HG03025 (cell line): ENCODE results near the gene CORO1A.
"Not testable (repeated sequence)": the region's sequence is repeated elsewhere in the genome, so short reads cannot be mapped to it uniquely, and the experiment has no call there.

Source experiments
- ATAC-seq: cut with Tn5 transposase; IDR thresholded peaks from one replicate; pipeline ENCODE4 v1.9.1; 2021; ENCODE audit warnings: mild to moderate bottlenecking, moderate library complexity; ENCODE audit not compliant: unreplicated experiment, low FRiP score

The CORO1A gene

GRCh38 chr16:30169416-30169815 lies 14.0 kb upstream of the CORO1A start:
- not testable (repeated sequence) for ATAC-seq

- ATAC-seq, result not testable (repeated sequence)
Measured at GRCh38 chr16:30170145-30170544, 13.3 kb upstream of the CORO1A start.

DNA sequence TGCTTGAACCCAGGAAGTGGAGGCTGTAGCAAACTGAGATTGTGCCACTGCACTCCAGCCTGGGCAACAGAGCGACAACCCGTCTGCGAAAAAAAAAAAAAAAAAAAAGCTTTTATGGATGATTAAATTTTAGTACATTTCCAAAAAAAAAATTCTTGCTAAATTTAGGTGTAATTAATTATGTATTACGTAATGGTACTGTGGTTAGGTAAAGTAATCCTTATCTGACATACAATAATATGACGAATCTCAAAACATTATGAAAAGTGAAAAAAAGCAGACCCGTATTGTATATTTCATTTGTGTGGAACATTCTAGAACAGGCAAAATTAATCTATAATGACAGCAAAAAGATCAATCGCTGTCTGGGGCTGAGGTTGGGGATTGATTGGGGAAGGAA lies 10.3 kb upstream of the CORO1A start:
- no peak for ATAC-seq

GRCh38 chr16:30176876-30177275 lies 6.5 kb upstream of the CORO1A start:
- ATAC-seq, result not testable (repeated sequence)

DNA sequence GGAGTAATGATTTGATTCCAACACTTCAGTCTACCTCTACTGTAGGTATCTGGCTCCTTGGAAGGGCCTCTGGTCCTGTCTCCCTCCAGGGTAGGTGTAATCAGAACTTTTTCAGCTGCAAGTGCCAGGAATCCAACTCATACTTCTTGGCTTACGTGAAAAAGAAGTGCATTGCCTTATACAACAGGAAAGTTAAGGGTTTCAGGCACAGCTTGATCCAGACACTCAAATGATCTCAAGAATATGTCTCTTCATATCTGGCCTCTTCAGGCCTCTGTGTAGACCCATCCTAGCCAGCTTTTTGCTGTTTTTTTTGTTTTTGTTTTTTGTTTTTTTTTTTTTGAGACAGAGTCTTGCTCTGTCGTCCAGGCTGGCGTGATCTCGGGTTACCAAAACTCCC lies 4.2 kb upstream of the CORO1A start:
- ATAC-seq, result no peak

GRCh38 chr16:30179931-30180330 lies 3.5 kb upstream of the CORO1A start:
- no peak for ATAC-seq

DNA sequence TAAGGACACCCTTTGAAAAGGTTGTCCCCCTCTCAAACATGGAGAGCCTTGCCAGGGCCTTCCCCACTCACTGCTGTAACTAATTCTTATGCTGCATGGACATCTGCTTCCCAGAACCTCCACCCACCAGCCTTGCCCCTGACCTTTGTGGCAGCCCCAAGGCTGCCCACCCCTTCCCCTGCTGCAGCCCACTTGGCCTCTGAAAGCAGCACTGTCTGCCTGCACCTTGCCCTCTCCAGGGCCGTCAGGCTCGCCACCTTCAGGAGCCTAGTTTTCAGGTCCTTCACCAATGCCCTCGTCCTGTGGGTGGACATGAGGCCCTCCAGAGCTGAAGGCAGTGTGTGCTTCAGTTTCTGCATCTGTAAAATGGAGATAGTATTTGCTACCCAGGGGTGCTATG lies 2.7 kb upstream of the CORO1A start:
- no peak for ATAC-seq

GRCh38 chr16:30184096-30184890 lies 891 bp downstream of the CORO1A start:
- ATAC-seq, result peak; percentile 31

- ATAC-seq, result no peak
Measured at GRCh38 chr16:30184891-30185682, 1.7 kb downstream of the CORO1A start.

DNA sequence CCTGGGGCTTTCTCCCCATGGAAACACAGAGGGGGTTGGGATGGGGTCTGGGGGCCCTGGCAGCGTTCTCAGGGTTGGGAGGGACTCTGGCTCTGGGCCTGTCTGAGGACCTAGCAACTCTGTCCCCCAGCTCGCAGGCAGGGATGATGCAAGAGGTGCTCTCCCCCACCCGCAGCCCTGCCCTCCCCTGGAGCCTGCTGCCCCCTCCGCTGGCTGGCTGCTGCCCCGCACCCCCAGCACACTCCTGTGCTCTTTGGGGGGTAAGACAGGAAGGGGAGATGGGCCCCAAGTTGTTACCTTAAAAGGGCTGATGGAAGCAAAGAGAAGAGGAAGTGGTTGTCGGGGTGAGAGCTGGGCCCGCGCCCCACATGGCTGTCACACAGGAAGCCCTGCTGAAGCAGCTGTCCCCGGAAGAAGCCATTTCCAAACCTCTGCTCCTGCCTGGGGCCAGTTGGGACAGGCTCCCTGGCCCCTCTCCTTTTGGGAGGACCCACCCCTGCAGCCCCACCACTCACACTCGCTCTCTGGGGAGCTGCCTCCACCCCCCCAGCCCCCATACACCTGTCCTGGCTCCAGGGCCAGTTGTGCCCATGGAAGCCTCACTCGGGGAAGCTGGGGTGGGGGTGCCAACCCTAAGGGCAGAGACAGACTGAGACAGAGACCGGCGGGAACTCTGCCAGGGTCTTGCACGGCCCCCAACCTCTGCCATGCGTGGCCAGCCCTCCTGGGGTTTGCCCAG lies 2.5 kb downstream of the CORO1A start:
- no peak for ATAC-seq

DNA sequence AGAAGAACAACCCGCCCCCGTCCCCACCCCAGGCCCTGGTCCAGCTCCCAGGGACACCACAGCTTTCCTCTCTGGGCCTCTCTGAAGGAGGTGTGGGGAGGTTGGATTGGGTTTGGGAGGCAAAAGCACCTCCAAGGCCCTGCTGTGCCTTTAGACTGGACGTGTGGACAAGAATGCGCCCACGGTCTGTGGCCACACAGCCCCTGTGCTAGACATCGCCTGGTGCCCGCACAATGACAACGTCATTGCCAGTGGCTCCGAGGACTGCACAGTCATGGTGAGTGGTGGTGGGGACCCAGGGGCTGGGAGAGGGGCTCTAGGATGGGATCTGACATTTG lies 3.0 kb downstream of the CORO1A start:
- ATAC-seq, result no peak

DNA sequence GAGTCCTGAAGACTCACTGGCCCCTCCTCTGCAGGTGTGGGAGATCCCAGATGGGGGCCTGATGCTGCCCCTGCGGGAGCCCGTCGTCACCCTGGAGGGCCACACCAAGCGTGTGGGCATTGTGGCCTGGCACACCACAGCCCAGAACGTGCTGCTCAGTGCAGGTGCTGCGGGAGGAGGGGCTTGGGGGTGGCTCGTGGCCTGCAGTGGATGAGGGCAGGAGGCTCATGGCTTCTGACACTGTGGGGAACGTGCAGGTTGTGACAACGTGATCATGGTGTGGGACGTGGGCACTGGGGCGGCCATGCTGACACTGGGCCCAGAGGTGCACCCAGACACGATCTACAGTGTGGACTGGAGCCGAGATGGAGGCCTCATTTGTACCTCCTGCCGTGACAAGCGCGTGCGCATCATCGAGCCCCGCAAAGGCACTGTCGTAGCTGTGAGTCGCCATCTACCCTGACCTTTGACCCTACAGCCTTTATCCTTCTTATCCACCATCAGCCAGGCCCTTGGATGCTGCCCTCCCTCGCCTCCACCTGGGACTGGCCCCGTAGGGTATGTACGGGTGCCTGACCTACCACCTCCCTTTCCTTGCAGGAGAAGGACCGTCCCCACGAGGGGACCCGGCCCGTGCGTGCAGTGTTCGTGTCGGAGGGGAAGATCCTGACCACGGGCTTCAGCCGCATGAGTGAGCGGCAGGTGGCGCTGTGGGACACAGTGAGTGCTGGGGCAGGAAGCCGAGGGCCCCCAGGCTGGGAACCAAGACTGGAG lies 3.6 kb downstream of the CORO1A start:
- ATAC-seq, result no peak

GRCh38 chr16:30187556-30187865 lies 4.1 kb downstream of the CORO1A start:
- ATAC-seq, result no peak

- no peak for ATAC-seq
Measured at GRCh38 chr16:30187971-30188561, 4.7 kb downstream of the CORO1A start.

GRCh38 chr16:30191158-30191557 lies 7.8 kb downstream of the CORO1A start:
- ATAC-seq, result not testable (repeated sequence)

GRCh38 chr16:30193098-30193497 lies 9.7 kb downstream of the CORO1A start:
- peak; percentile 16 for ATAC-seq

DNA sequence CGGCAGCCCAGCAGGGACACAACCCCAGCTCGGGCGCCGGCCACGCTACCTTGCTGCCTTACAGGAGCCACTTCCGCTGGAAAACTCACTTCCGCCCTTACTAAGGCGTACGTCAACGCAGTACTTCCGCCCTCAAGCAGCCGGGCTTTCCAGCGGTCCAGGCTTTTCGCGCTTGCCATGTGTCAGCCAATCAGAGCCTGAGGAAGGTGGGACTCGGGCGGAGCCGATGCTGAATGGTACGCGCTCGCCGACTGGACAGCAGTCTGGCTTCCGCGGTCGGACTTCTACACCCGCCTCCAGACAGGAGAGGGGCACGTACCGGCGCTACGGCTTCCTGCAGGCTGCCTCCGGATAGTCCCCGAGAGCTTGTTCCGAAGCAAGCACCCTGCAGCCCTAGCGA lies 10.2 kb downstream of the CORO1A start, which contains the start of the genes BOLA2B and SLX1A:
Gene BOLA2B, minus strand, starts transcription at position 52 of the 400 bp plus-strand sequence. CDS start 71 bp downstream, outside the sequence.
Gene SLX1A, plus strand, starts transcription at position 261 of the 400 bp plus-strand sequence. CDS start 210 bp downstream, outside the sequence.
- ATAC-seq, result peak; percentile 84

DNA sequence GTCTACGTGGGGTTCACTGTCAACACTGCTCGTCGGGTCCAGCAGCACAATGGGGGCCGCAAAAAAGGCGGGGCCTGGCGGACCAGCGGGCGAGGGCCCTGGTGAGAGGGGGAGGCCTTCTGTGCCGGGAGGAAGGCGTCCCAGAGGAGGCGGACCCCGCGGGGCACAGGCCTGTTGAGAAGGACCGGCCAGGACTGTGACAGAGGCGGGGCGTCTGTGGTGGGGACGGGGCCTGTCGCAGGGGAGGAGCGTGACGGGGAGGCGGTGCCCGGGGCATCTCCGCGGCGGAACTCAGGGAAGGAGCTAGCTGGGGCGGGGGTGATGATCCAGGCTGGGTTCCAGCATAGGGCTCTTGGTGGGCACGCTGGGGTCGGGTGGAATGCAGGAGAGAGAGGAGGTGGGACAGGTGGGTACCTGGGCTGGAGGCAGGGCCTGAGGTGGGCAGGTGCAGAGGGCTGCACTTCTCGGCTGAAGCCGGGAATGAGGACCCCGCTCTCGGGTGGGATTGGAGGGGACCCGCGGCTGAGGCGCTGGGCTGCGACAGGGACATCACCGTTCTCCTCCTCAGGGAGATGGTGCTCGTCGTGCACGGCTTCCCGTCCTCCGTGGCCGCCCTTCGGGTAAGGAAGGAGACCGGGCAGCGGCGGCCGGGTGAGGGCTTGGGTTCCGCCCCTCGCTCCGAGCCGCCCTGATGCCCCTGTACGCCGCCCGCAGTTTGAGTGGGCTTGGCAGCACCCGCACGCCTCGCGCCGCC lies 10.9 kb downstream of the CORO1A start:
- ATAC-seq, result peak; percentile 65

DNA sequence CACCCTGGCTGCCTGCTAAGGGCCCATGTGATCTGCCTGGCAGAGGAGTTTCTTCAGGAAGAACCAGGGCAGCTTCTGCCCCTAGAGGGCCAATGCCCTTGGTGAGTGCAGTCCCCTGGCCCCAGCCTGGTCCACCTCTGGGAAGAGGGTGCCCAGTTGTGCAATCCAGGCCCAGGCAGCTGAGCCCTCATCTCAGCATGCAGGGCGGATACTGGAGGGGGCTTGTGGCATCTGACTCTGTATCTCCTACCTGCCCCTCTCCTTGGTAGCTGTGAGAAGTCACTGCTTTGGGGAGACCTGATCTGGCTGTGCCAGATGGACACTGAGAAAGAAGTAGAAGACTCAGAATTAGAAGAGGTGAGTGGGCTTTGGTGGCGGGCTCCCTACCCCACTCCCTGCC lies 13.6 kb downstream of the CORO1A start:
- ATAC-seq, result not testable (repeated sequence)
